H9 (cell line): ENCODE measurements around the gene TMEM213. TPM values are rescaled to one million over a fixed set of nuclear protein-coding genes. Genes with fewer than 3 reads are reported as not detected.

Experiments used
- DNase-seq: peaks from one replicate; pipeline ENCODE4 v3.0.0-alpha.2; 2017
- H2AFZ ChIP-seq: one replicate; pipeline ENCODE4 v1.6.1; 2013; ENCODE audit warnings: mild to moderate bottlenecking, low read length, control low read depth, moderate library complexity
- H2AK5ac ChIP-seq: 2 replicates; pipeline ENCODE4 v1.6.1; 2013; ENCODE audit warnings: low read length, control low read depth, mixed read lengths; ENCODE audit not compliant: insufficient read length
- H2BK120ac ChIP-seq: one replicate; pipeline ENCODE4 v1.6.1; 2013; ENCODE audit warnings: low read depth, mild to moderate bottlenecking, low read length, control low read depth, inconsistent platforms; ENCODE audit not compliant: poor library complexity, severe bottlenecking
- H2BK12ac ChIP-seq: 2 replicates; pipeline ENCODE4 v1.6.1; 2013; ENCODE audit warnings: low read length, control low read depth, mixed read lengths, low read depth; ENCODE audit not compliant: insufficient read length
- H2BK15ac ChIP-seq: 2 replicates; pipeline ENCODE4 v1.6.1; 2013; ENCODE audit warnings: low read depth, low read length, control low read depth
- H2BK20ac ChIP-seq: one replicate; pipeline ENCODE4 v1.6.1; 2013; ENCODE audit warnings: low read depth, mild to moderate bottlenecking, low read length, control low read depth, inconsistent platforms; ENCODE audit not compliant: poor library complexity, severe bottlenecking
- H2BK5ac ChIP-seq: 2 replicates; pipeline ENCODE4 v1.6.1; 2013; ENCODE audit warnings: low read length, control low read depth, mixed read lengths; ENCODE audit not compliant: insufficient read length
- H3K14ac ChIP-seq: 2 replicates; pipeline ENCODE4 v1.6.1; 2013; ENCODE audit warnings: low read length, control low read depth; ENCODE audit not compliant: insufficient read depth
- H3K18ac ChIP-seq: 2 replicates; pipeline ENCODE4 v1.6.1; 2013; ENCODE audit warnings: low read depth, mild to moderate bottlenecking, mixed read lengths, low read length, control low read depth; ENCODE audit not compliant: insufficient read length
- H3K23ac ChIP-seq: 2 replicates; pipeline ENCODE4 v1.6.1; 2013; ENCODE audit warnings: low read length, control low read depth, mixed read lengths, low read depth; ENCODE audit not compliant: insufficient read length
- H3K23me2 ChIP-seq: 2 replicates; pipeline ENCODE4 v1.6.1; 2013; ENCODE audit warnings: low read depth, mild to moderate bottlenecking, mixed read lengths, low read length, control low read depth; ENCODE audit not compliant: insufficient read length, poor library complexity, severe bottlenecking
- H3K27ac ChIP-seq: 2 replicates; pipeline ENCODE4 v1.5.1; 2013; ENCODE audit warnings: low read length, control low read depth, mixed read lengths, low read depth; ENCODE audit not compliant: insufficient read length
- H3K27me3 ChIP-seq: 2 replicates; pipeline ENCODE4 v1.6.1; 2013; ENCODE audit warnings: low read length, control low read depth, inconsistent platforms; ENCODE audit not compliant: insufficient read depth
- H3K4ac ChIP-seq: 2 replicates; pipeline ENCODE4 v1.6.1; 2013; ENCODE audit warnings: low read depth, mild to moderate bottlenecking, control low read depth, inconsistent platforms, low read length, moderate library complexity
- H3K4me1 ChIP-seq: 2 replicates; pipeline ENCODE4 v1.6.1; 2013; ENCODE audit warnings: low read length, control low read depth, inconsistent platforms; ENCODE audit not compliant: insufficient read depth
- H3K4me2 ChIP-seq: 2 replicates; pipeline ENCODE4 v1.6.1; 2013; ENCODE audit warnings: low read length, control low read depth, mixed read lengths; ENCODE audit not compliant: insufficient read length, insufficient read depth
- H3K56ac ChIP-seq: 2 replicates; pipeline ENCODE4 v1.6.1; 2013; ENCODE audit warnings: low read depth, mild to moderate bottlenecking, mixed read lengths, low read length, control low read depth; ENCODE audit not compliant: insufficient read length
- H3K79me1 ChIP-seq: 2 replicates; pipeline ENCODE4 v1.6.1; 2013; ENCODE audit warnings: low read depth, mild to moderate bottlenecking, moderate library complexity, low read length, control low read depth, inconsistent platforms; ENCODE audit not compliant: insufficient read depth, poor library complexity, severe bottlenecking
- H3K79me2 ChIP-seq: 2 replicates; pipeline ENCODE4 v1.6.1; 2013; ENCODE audit warnings: low read length, control low read depth, inconsistent platforms; ENCODE audit not compliant: insufficient read depth
- H3K9ac ChIP-seq: 2 replicates; pipeline ENCODE4 v1.6.1; 2013; ENCODE audit warnings: low read length, control low read depth, mixed read lengths; ENCODE audit not compliant: insufficient read length; ENCODE audit errors: extremely low read depth
- H3K9me3 ChIP-seq: one replicate; pipeline ENCODE4 v1.6.1; 2013; ENCODE audit warnings: low read depth, low read length, inconsistent platforms; ENCODE audit not compliant: control insufficient read depth
- H3T11ph ChIP-seq: one replicate; pipeline ENCODE4 v1.6.1; 2013; ENCODE audit warnings: mild to moderate bottlenecking, low read length, control low read depth, inconsistent platforms
- H4K20me1 ChIP-seq: one replicate; pipeline ENCODE4 v1.6.1; 2013; ENCODE audit not compliant: control insufficient read depth, insufficient read length, insufficient read depth
- H4K5ac ChIP-seq: 2 replicates; pipeline ENCODE4 v1.6.1; 2013; ENCODE audit warnings: low read depth, mild to moderate bottlenecking, mixed read lengths, low read length, control low read depth; ENCODE audit not compliant: insufficient read length
- H4K8ac ChIP-seq: replicated peaks from 2 replicates; pipeline ENCODE4 v1.6.1; 2013; ENCODE audit warnings: low read length, control low read depth, mixed read lengths, low read depth; ENCODE audit not compliant: insufficient read length
- H4K91ac ChIP-seq: 2 replicates; pipeline ENCODE4 v1.6.1; 2013; ENCODE audit warnings: low read depth, mild to moderate bottlenecking, moderate library complexity, mixed read lengths, low read length, control low read depth; ENCODE audit not compliant: insufficient read length
- H3K27ac Mint-ChIP-seq, 3 experiments: 2 replicates in 2 of 3; 3 replicates in 1 of 3; pipeline ENCODE4 v1.8.0; 2020 to 2021; ENCODE audit warnings: mixed read lengths in 3 of 3, mild to moderate bottlenecking in 1 of 3, moderate library complexity in 1 of 3
- H3K27me3 Mint-ChIP-seq: 2 replicates; pipeline ENCODE4 v1.8.0; 2021; ENCODE audit warnings: low read depth, mild to moderate bottlenecking, moderate library complexity, mixed read lengths
- H3K36me3 Mint-ChIP-seq, 3 experiments: 2 replicates in 2 of 3; 3 replicates in 1 of 3; pipeline ENCODE4 v1.8.0; 2020 to 2021; ENCODE audit warnings: low read depth in 3 of 3, mixed read lengths in 3 of 3; ENCODE audit not compliant: insufficient read depth in 1 of 3
- H3K4me1 Mint-ChIP-seq, 2 experiments: 2 replicates each; pipeline ENCODE4 v1.8.0; 2020; ENCODE audit warnings: mixed read lengths in 2 of 2
- H3K4me3 Mint-ChIP-seq, 2 experiments: 2 replicates in 1 of 2; 3 replicates in 1 of 2; pipeline ENCODE4 v1.8.0; 2020 to 2021; ENCODE audit warnings: mild to moderate bottlenecking in 2 of 2, mixed read lengths in 2 of 2, moderate library complexity in 1 of 2
- H3K9me3 Mint-ChIP-seq, 2 experiments: 2 replicates in 1 of 2; 3 replicates in 1 of 2; pipeline ENCODE4 v1.8.0; 2020; ENCODE audit warnings: mild to moderate bottlenecking in 2 of 2, mixed read lengths in 2 of 2, moderate library complexity in 1 of 2
- CTCF ChIP-seq: fragments of 200-600 bp; sonication (generic); conservative IDR thresholded peaks from 3 replicates; pipeline ENCODE4 v1.8.0; 2021; ENCODE audit warnings: antibody characterized with exemption, mild to moderate bottlenecking
- WGBS: extraction: QIAGEN DNeasy Blood & Tissue Kit; methylation state at CpG from one replicate; pipeline ENCODE4 v1.1.7; 2013; ENCODE audit warnings: missing lambda C conversion rate, low lambda C conversion rate, mixed read lengths; ENCODE audit not compliant: insufficient read length; ENCODE audit errors: extremely low coverage; 5-methylcytosine and 5-hydroxymethylcytosine counted together
- total RNA-seq: library from RNA; stranded (reverse); gene quantifications from 2 replicates; pipeline ENCODE4 v1.2.1, GENCODE V29; 2021

TMEM213 gene
- total RNA-seq, 1 experiment from 2014 or later, result 0.22 TPM

GRCh38 chr7:138821912-138822311, 24.1 kb downstream of the TMEM213 start:
- H4K8ac ChIP-seq, result no peak overlapping the region
- no peaks in the 10 kb centered on the region for H3K79me2 ChIP-seq
- Mint-ChIP-seq H3K4me1 (peaks cover 0 to 7% of the 10 kb centered on the region in 2 experiments; a peak in 3 of 4 replicates), H3K27ac (peak overlapping the region in 1 of 3 experiments; percentile 46; a peak in 1 of 7 replicates), H3K4me3 (no peak overlapping the region), H3K36me3 (no peaks in the 10 kb centered on the region; a peak in 2 of 7 replicates), H3K9me3 (peaks cover 0 to 3% of the 10 kb centered on the region in 2 experiments; a peak in 2 of 5 replicates), H3K27me3 (no peaks in the 10 kb centered on the region)
- no peak overlapping the region for H3T11ph ChIP-seq
- no peak overlapping the region for H3K23ac ChIP-seq
- H2BK5ac ChIP-seq, result no peak overlapping the region
- no peak overlapping the region for H2AFZ ChIP-seq
- H2BK20ac ChIP-seq, result no peak overlapping the region
- WGBS, result no CpG with 5 or more reads among the region's 7 CpGs
- no peak overlapping the region for H2AK5ac ChIP-seq
- H4K91ac ChIP-seq, result no peak overlapping the region
- H3K9ac ChIP-seq, result no peak overlapping the region
- no peak overlapping the region for H3K14ac ChIP-seq
- no peak overlapping the region for H3K56ac ChIP-seq
- no peak overlapping the region for H4K5ac ChIP-seq
- no peak overlapping the region for H3K27ac ChIP-seq
- no peaks in the 10 kb centered on the region for H3K9me3 ChIP-seq
- no peak overlapping the region for H2BK120ac ChIP-seq
- no peak overlapping the region for H2BK12ac ChIP-seq
- no peak for TF ChIP-seq CTCF
- H3K18ac ChIP-seq, result no peak overlapping the region
- H3K79me1 ChIP-seq, result no peaks in the 10 kb centered on the region
- H4K20me1 ChIP-seq, result no peaks in the 10 kb centered on the region
- H2BK15ac ChIP-seq, result no peak overlapping the region
- DNase-seq, result no peak
- peaks cover 4% of the 10 kb centered on the region for H3K4me1 ChIP-seq
- no peaks in the 10 kb centered on the region for H3K27me3 ChIP-seq
- H3K23me2 ChIP-seq, result no peaks in the 10 kb centered on the region
- no peak overlapping the region for H3K4ac ChIP-seq
- H3K4me2 ChIP-seq, result no peak overlapping the region
